WTC11 (cell line): ENCODE results near the gene ITPR2. TPM values are rescaled to one million over a fixed set of nuclear protein-coding genes. Genes with fewer than 3 reads are reported as not detected.
A peak's percentile ranks its signal among the peaks of the same experiment; 100 is the strongest.

Experiments
- ATAC-seq: fragments of 200-7000 bp; cut with Tn5 transposase; 2 replicates; pipeline ENCODE4 v1.10.0; 2021; ENCODE audit warnings: mild to moderate bottlenecking, moderate library complexity
- CTCF ChIA-PET: fragments of 300-600 bp; sonication (Branson Sonifier 250); formaldehyde crosslinking; loops from one replicate; lab custom pipeline; 2021; ENCODE audit warnings: antibody characterized with exemption; lab: Charles Lee
- POLR2A ChIA-PET: fragments of 350-600 bp; sonication (Branson Sonifier 250); formaldehyde crosslinking; loops from one replicate; lab custom pipeline; 2021; ENCODE audit warnings: antibody characterized with exemption; lab: Charles Lee
- DNase-seq: peaks from one replicate; pipeline ENCODE4 v3.0.0; 2021; ENCODE audit warnings: low spot score
- H3K27ac Mint-ChIP-seq: 2 replicates; pipeline ENCODE4 v1.8.0; 2021; ENCODE audit warnings: mixed read lengths
- H3K27me3 Mint-ChIP-seq: 2 replicates; pipeline ENCODE4 v1.8.0; 2021; ENCODE audit warnings: low read depth, mild to moderate bottlenecking, moderate library complexity, mixed read lengths
- H3K36me3 Mint-ChIP-seq: 2 replicates; pipeline ENCODE4 v1.8.0; 2021; ENCODE audit warnings: mixed read lengths
- H3K4me1 Mint-ChIP-seq: 2 replicates; pipeline ENCODE4 v1.8.0; 2022; ENCODE audit warnings: mixed read lengths
- H3K4me3 Mint-ChIP-seq: 2 replicates; pipeline ENCODE4 v1.8.0; 2021; ENCODE audit warnings: mild to moderate bottlenecking, moderate library complexity, mixed read lengths
- H3K9me3 Mint-ChIP-seq: 2 replicates; pipeline ENCODE4 v1.8.0; 2021; ENCODE audit warnings: mixed read lengths
- CREM ChIP-seq: sonication (generic); formaldehyde crosslinking; IDR thresholded peaks from 2 replicates; pipeline ENCODE4 v1.8.1; 2022; ENCODE audit warnings: mild to moderate bottlenecking, missing genetic modification reagents, moderate library complexity
- FOXJ3 ChIP-seq: sonication (generic); formaldehyde crosslinking; IDR thresholded peaks from 2 replicates; pipeline ENCODE4 v1.9.0; 2021; ENCODE audit warnings: missing genetic modification reagents, mild to moderate bottlenecking, borderline replicate concordance
- FOXP4 ChIP-seq: sonication (generic); formaldehyde crosslinking; IDR thresholded peaks from 2 replicates; pipeline ENCODE4 v1.8.0; 2022; ENCODE audit warnings: mild to moderate bottlenecking, missing genetic modification reagents
- GTF2I ChIP-seq: fragments of 250-450 bp; sonication (Bioruptor Pico); conservative IDR thresholded peaks from 2 replicates; pipeline ENCODE4 v1.4.0; 2021; ENCODE audit warnings: mild to moderate bottlenecking
- IRF1 ChIP-seq: sonication (generic); formaldehyde crosslinking; IDR thresholded peaks from 2 replicates; pipeline ENCODE4 v1.8.0; 2023; ENCODE audit warnings: missing genetic modification reagents
- IRF2 ChIP-seq: sonication (generic); formaldehyde crosslinking; IDR thresholded peaks from 2 replicates; pipeline ENCODE4 v1.8.0; 2022; ENCODE audit warnings: low read depth, missing genetic modification reagents, borderline replicate concordance
- NFATC4 ChIP-seq: fragments of 250-450 bp; sonication (Bioruptor Pico); IDR thresholded peaks from 2 replicates; pipeline ENCODE4 v1.9.0; 2021; ENCODE audit warnings: mild to moderate bottlenecking
- OVOL2 ChIP-seq: fragments of 250-450 bp; sonication (Bioruptor Pico); IDR thresholded peaks from 2 replicates; pipeline ENCODE4 v1.9.0; 2021; ENCODE audit warnings: mild to moderate bottlenecking, borderline replicate concordance
- RORB ChIP-seq: fragments of 250-450 bp; sonication (Bioruptor Pico); IDR thresholded peaks from 2 replicates; pipeline ENCODE4 v1.9.0; 2021; ENCODE audit warnings: mild to moderate bottlenecking
- ZNF121 ChIP-seq: sonication (generic); formaldehyde crosslinking; IDR thresholded peaks from 2 replicates; pipeline ENCODE4 v1.8.0; 2023; ENCODE audit warnings: missing genetic modification reagents
- ZNF396 ChIP-seq: fragments of 250-450 bp; sonication (Bioruptor Pico); IDR thresholded peaks from 2 replicates; pipeline ENCODE4 v1.8.0; 2021; ENCODE audit warnings: mild to moderate bottlenecking, moderate library complexity, borderline replicate concordance
- ZSCAN18 ChIP-seq: fragments of 250-450 bp; sonication (Bioruptor Pico); IDR thresholded peaks from 2 replicates; pipeline ENCODE4 v2.1.2; 2022; ENCODE audit warnings: mild to moderate bottlenecking, moderate library complexity
- total RNA-seq: library from RNA; stranded (reverse); gene quantifications from 3 replicates; pipeline ENCODE4 v1.2.3, GENCODE V29; 2021
- TF ChIP-seq, protein P1 (sequence below): sonication (generic); formaldehyde crosslinking; conservative IDR thresholded peaks from 2 replicates; pipeline ENCODE4 v1.8.1; 2023; ENCODE audit warnings: mild to moderate bottlenecking, low read depth, missing genetic modification reagents, moderate library complexity
- TF ChIP-seq, protein P2 (sequence below): fragments of 250-450 bp; sonication (Bioruptor Pico); conservative IDR thresholded peaks from 2 replicates; pipeline ENCODE4 v1.9.0; 2021; ENCODE audit warnings: mild to moderate bottlenecking
- TF ChIP-seq, protein P3 (sequence below): sonication (generic); formaldehyde crosslinking; IDR thresholded peaks from 2 replicates; pipeline ENCODE4 v1.8.0; 2023; ENCODE audit warnings: missing genetic modification reagents, mild to moderate bottlenecking, borderline replicate concordance
- TF ChIP-seq, protein P4 (sequence below): sonication (generic); formaldehyde crosslinking; IDR thresholded peaks from 2 replicates; pipeline ENCODE4 v1.8.0; 2022; ENCODE audit warnings: mild to moderate bottlenecking, missing genetic modification reagents

The ITPR2 gene
- total RNA-seq, 1 experiment from 2014 or later = 50.7 TPM

- Mint-ChIP-seq H3K36me3 (peaks cover 17% of the 10 kb centered on the region), H3K27ac (peak overlapping the region; percentile 5; the same call in 1 of the 2 replicates), H3K9me3 (peaks cover 3% of the 10 kb centered on the region; the same call in 1 of the 2 replicates), H3K4me3 (no peak overlapping the region), H3K27me3 (no peaks in the 10 kb centered on the region), H3K4me1 (peaks cover 4% of the 10 kb centered on the region)
- DNase-seq (no peak), ATAC-seq (no peak)
- POLR2A ChIA-PET = no interaction called here
- no peak for TF ChIP-seq FOXP4 (CRISPR knock-in tag)
- no peak for TF ChIP-seq RORB (CRISPR knock-in tag)
- TF ChIP-seq IRF2 (CRISPR knock-in tag) = no peak
- TF ChIP-seq, protein P1, sequence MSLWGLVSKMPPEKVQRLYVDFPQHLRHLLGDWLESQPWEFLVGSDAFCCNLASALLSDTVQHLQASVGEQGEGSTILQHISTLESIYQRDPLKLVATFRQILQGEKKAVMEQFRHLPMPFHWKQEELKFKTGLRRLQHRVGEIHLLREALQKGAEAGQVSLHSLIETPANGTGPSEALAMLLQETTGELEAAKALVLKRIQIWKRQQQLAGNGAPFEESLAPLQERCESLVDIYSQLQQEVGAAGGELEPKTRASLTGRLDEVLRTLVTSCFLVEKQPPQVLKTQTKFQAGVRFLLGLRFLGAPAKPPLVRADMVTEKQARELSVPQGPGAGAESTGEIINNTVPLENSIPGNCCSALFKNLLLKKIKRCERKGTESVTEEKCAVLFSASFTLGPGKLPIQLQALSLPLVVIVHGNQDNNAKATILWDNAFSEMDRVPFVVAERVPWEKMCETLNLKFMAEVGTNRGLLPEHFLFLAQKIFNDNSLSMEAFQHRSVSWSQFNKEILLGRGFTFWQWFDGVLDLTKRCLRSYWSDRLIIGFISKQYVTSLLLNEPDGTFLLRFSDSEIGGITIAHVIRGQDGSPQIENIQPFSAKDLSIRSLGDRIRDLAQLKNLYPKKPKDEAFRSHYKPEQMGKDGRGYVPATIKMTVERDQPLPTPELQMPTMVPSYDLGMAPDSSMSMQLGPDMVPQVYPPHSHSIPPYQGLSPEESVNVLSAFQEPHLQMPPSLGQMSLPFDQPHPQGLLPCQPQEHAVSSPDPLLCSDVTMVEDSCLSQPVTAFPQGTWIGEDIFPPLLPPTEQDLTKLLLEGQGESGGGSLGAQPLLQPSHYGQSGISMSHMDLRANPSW (CRISPR knock-in tag) = no peak
- TF ChIP-seq OVOL2 (CRISPR knock-in tag) = no peak
- TF ChIP-seq NFATC4 = no peak
- TF ChIP-seq, protein P2, sequence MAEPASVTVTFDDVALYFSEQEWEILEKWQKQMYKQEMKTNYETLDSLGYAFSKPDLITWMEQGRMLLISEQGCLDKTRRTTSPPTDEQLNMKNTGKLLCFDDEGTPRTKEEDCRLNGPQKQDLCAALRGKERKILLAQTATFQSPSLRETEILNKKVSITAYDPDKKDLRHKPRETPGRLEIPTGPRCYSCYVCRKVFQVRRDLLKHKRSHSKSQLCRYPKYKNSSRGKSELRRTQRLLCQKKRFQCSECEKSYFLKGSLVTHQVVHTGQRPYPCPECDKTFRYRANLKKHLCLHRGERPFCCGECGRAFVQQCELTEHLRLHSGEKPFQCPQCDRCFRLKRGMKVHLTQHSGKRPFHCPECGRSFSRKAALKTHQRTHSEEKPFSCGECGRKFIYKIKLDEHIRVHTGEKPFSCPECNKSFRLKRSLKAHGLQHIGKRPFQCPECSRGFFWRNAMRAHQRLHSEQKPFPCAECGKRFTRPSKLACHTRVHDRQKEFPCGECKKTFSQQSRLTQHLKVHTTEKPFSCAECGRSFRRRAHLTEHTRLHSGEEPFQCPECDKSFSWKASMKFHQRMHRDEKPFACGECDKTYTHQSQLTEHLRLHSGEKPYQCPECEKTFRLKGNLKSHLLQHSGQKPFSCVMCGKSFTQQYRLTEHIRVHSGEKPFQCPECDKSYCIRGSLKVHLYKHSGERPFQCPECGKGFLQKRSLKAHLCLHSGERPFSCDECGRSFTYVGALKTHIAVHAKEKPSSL = no peak
- no peak for TF ChIP-seq ZNF121 (CRISPR knock-in tag)
- TF ChIP-seq GTF2I = no peak
- no peak for TF ChIP-seq CREM (CRISPR knock-in tag)
- TF ChIP-seq, protein P3, sequence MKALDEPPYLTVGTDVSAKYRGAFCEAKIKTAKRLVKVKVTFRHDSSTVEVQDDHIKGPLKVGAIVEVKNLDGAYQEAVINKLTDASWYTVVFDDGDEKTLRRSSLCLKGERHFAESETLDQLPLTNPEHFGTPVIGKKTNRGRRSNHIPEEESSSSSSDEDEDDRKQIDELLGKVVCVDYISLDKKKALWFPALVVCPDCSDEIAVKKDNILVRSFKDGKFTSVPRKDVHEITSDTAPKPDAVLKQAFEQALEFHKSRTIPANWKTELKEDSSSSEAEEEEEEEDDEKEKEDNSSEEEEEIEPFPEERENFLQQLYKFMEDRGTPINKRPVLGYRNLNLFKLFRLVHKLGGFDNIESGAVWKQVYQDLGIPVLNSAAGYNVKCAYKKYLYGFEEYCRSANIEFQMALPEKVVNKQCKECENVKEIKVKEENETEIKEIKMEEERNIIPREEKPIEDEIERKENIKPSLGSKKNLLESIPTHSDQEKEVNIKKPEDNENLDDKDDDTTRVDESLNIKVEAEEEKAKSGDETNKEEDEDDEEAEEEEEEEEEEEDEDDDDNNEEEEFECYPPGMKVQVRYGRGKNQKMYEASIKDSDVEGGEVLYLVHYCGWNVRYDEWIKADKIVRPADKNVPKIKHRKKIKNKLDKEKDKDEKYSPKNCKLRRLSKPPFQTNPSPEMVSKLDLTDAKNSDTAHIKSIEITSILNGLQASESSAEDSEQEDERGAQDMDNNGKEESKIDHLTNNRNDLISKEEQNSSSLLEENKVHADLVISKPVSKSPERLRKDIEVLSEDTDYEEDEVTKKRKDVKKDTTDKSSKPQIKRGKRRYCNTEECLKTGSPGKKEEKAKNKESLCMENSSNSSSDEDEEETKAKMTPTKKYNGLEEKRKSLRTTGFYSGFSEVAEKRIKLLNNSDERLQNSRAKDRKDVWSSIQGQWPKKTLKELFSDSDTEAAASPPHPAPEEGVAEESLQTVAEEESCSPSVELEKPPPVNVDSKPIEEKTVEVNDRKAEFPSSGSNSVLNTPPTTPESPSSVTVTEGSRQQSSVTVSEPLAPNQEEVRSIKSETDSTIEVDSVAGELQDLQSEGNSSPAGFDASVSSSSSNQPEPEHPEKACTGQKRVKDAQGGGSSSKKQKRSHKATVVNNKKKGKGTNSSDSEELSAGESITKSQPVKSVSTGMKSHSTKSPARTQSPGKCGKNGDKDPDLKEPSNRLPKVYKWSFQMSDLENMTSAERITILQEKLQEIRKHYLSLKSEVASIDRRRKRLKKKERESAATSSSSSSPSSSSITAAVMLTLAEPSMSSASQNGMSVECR (CRISPR knock-in tag) = no peak
- TF ChIP-seq IRF1 (CRISPR knock-in tag) = no peak
- TF ChIP-seq, protein P4, sequence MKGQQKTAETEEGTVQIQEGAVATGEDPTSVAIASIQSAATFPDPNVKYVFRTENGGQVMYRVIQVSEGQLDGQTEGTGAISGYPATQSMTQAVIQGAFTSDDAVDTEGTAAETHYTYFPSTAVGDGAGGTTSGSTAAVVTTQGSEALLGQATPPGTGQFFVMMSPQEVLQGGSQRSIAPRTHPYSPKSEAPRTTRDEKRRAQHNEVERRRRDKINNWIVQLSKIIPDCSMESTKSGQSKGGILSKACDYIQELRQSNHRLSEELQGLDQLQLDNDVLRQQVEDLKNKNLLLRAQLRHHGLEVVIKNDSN (CRISPR knock-in tag) = no peak
- no peak for TF ChIP-seq ZSCAN18
- TF ChIP-seq FOXJ3 (CRISPR knock-in tag) = no peak
- TF ChIP-seq ZNF396 (CRISPR knock-in tag) = no peak
- CTCF ChIA-PET = interaction anchor here (1.5 kb wide), 1 partner anchor 29 kb away, joined by 10 read pairs; no protein-coding TSS in a partner anchor
These were observed 336.8 kb downstream of the ITPR2 start for GRCh38 chr12:26496170-26496569.
